HG03175 (cell line): ENCODE results near the gene PLXNB2.
"Not testable (repeated sequence)": the region's sequence is repeated elsewhere in the genome, so short reads cannot be mapped to it uniquely, and the experiment has no call there.

Experiments
- ATAC-seq: cut with Tn5 transposase; IDR thresholded peaks from one replicate; pipeline ENCODE4 v1.9.1; 2021; ENCODE audit warnings: mild to moderate bottlenecking, moderate library complexity; ENCODE audit not compliant: unreplicated experiment

PLXNB2 gene

GRCh38 chr22:50326225-50326955 lies 18.9 kb upstream of the PLXNB2 start:
- ATAC-seq, result no peak

GRCh38 chr22:50325444-50326224 lies 18.2 kb upstream of the PLXNB2 start:
- no peak for ATAC-seq

GRCh38 chr22:50323900-50324299 lies 16.5 kb upstream of the PLXNB2 start:
- no peak for ATAC-seq

- ATAC-seq, result not testable (repeated sequence)
Measured at GRCh38 chr22:50322382-50323104, 15.1 kb upstream of the PLXNB2 start.

GRCh38 chr22:50320671-50321325 lies 13.4 kb upstream of the PLXNB2 start:
- ATAC-seq, result no peak

GRCh38 chr22:50320116-50320515 lies 12.7 kb upstream of the PLXNB2 start:
- ATAC-seq, result no peak

GRCh38 chr22:50319503-50319951 lies 12.1 kb upstream of the PLXNB2 start:
- no peak for ATAC-seq

- ATAC-seq, result no peak
Measured at GRCh38 chr22:50318698-50319411, 11.4 kb upstream of the PLXNB2 start.

GRCh38 chr22:50318356-50318697 lies 10.9 kb upstream of the PLXNB2 start:
- ATAC-seq, result no peak

GRCh38 chr22:50317674-50318073 lies 10.2 kb upstream of the PLXNB2 start:
- ATAC-seq, result no peak

- no peak for ATAC-seq
Measured at GRCh38 chr22:50317178-50317577, 9.7 kb upstream of the PLXNB2 start.

GRCh38 chr22:50316114-50317065 lies 8.9 kb upstream of the PLXNB2 start:
- ATAC-seq, result no peak

GRCh38 chr22:50315289-50316113 lies 8.1 kb upstream of the PLXNB2 start:
- ATAC-seq, result no peak

- peak; percentile 82 for ATAC-seq
Measured at GRCh38 chr22:50314455-50315288, 7.2 kb upstream of the PLXNB2 start.

- ATAC-seq, result no peak
Measured at GRCh38 chr22:50314081-50314454, 6.6 kb upstream of the PLXNB2 start.

GRCh38 chr22:50313600-50313999 lies 6.2 kb upstream of the PLXNB2 start:
- ATAC-seq, result no peak

- ATAC-seq, result no peak
Measured at GRCh38 chr22:50313021-50313420, 5.6 kb upstream of the PLXNB2 start.

- no peak for ATAC-seq
Measured at GRCh38 chr22:50312371-50312770, 4.9 kb upstream of the PLXNB2 start.
